IMR-90 (cell line): ENCODE results near the gene PIGU. TPM values are rescaled to one million over a fixed set of nuclear protein-coding genes. Genes with fewer than 3 reads are reported as not detected.
A peak's percentile ranks its signal among the peaks of the same experiment; 100 is the strongest.

Source experiments
- ATAC-seq: fragments of 200-7000 bp; cut with Tn5 transposase; 2 replicates; pipeline ENCODE4 v1.9.1; 2020; ENCODE audit warnings: low read depth, mild to moderate bottlenecking, moderate library complexity
- BruUV-seq: library from RNA; stranded (reverse); fragments of 400-500 nt; replicated peaks from 2 replicates; lab custom pipeline; 2021; lab: Mats Ljungman, UMichigan
- CTCF ChIA-PET: fragments of 300-600 bp; formaldehyde crosslinking; extraction: SDS; loops from one replicate; lab custom pipeline; 2021; ENCODE audit warnings: antibody characterized with exemption; lab: Yijun Ruan, JAX
- POLR2A ChIA-PET: fragments of 300-600 bp; sonication (Branson Sonifier 250); formaldehyde crosslinking; loops from one replicate; lab custom pipeline; 2022; ENCODE audit warnings: antibody characterized with exemption; ENCODE audit not compliant: unreplicated experiment; lab: Charles Lee
- DNase-seq: peaks from one replicate; pipeline ENCODE4 v3.0.0; 2013
- H2AFZ ChIP-seq: replicated peaks from 2 replicates; pipeline ENCODE3; 2013; ENCODE audit warnings: low read length, mild to moderate bottlenecking; ENCODE audit not compliant: poor library complexity
- H2AK5ac ChIP-seq: 2 replicates; pipeline ENCODE4 v1.6.1; 2013; ENCODE audit warnings: low read depth, low read length, inconsistent platforms
- H2AK9ac ChIP-seq: replicated peaks from 2 replicates; pipeline ENCODE3; 2013; ENCODE audit warnings: mild to moderate bottlenecking, low read depth, low read length, moderate library complexity; ENCODE audit not compliant: poor library complexity
- H2BK120ac ChIP-seq: 2 replicates; pipeline ENCODE4 v1.6.1; 2013; ENCODE audit warnings: low read depth, low read length, inconsistent platforms
- H2BK15ac ChIP-seq: 3 replicates; pipeline ENCODE4 v1.6.1; 2013; ENCODE audit warnings: low read depth, low read length, inconsistent platforms
- H2BK20ac ChIP-seq: 2 replicates; pipeline ENCODE4 v1.6.1; 2013; ENCODE audit warnings: low read depth, mild to moderate bottlenecking, inconsistent platforms, low read length, moderate library complexity
- H2BK5ac ChIP-seq: 2 replicates; pipeline ENCODE4 v1.6.1; 2013; ENCODE audit warnings: mild to moderate bottlenecking, low read depth, low read length, inconsistent platforms; ENCODE audit not compliant: poor library complexity, severe bottlenecking
- H3K14ac ChIP-seq: replicated peaks from 2 replicates; pipeline ENCODE4 v1.6.1; 2013; ENCODE audit warnings: low read depth, low read length, inconsistent platforms
- H3K18ac ChIP-seq: 2 replicates; pipeline ENCODE4 v1.6.1; 2013; ENCODE audit warnings: low read depth, low read length, control low read depth
- H3K23ac ChIP-seq: 2 replicates; pipeline ENCODE4 v1.6.1; 2013; ENCODE audit warnings: low read depth, low read length, inconsistent platforms
- H3K27ac ChIP-seq: 2 replicates; pipeline ENCODE4 v1.5.1; 2013; ENCODE audit warnings: mild to moderate bottlenecking, control low read depth, low read length; ENCODE audit not compliant: insufficient read depth
- H3K27me3 ChIP-seq: 2 replicates; pipeline ENCODE4 v1.6.1; 2013; ENCODE audit warnings: low read length; ENCODE audit not compliant: control insufficient read depth, insufficient read depth
- H3K36me3 ChIP-seq: 2 replicates; pipeline ENCODE4 v1.6.1; 2013; ENCODE audit warnings: low read length, mixed read lengths; ENCODE audit not compliant: control insufficient read depth, insufficient read depth
- H3K4ac ChIP-seq: 2 replicates; pipeline ENCODE4 v1.6.1; 2013; ENCODE audit warnings: low read depth, low read length, inconsistent platforms
- H3K4me1 ChIP-seq: 2 replicates; pipeline ENCODE4 v1.6.1; 2013; ENCODE audit warnings: low read length, mixed read lengths; ENCODE audit not compliant: control insufficient read depth, insufficient read depth
- H3K4me2 ChIP-seq: 2 replicates; pipeline ENCODE4 v1.6.1; 2013; ENCODE audit warnings: low read depth, mild to moderate bottlenecking, control low read depth, low read length, moderate library complexity
- H3K4me3 ChIP-seq: 2 replicates; pipeline ENCODE4 v1.5.1; 2013; ENCODE audit warnings: low read depth, mild to moderate bottlenecking, control low read depth, low read length, moderate library complexity; ENCODE audit not compliant: insufficient read depth
- H3K56ac ChIP-seq: 2 replicates; pipeline ENCODE4 v1.6.1; 2013; ENCODE audit warnings: low read length, inconsistent platforms; ENCODE audit not compliant: insufficient read depth; ENCODE audit errors: extremely low read depth
- H3K79me1 ChIP-seq, 2 experiments: 2 replicates each; pipeline ENCODE4 v1.6.1; 2013; ENCODE audit warnings: low read length in 2 of 2, inconsistent platforms in 1 of 2, low read depth in 1 of 2
- H3K9ac ChIP-seq: 2 replicates; pipeline ENCODE4 v1.6.1; 2013; ENCODE audit warnings: low read depth, low read length, control low read depth
- H3K9me1 ChIP-seq: 2 replicates; pipeline ENCODE4 v1.6.1; 2013; ENCODE audit warnings: low read length, inconsistent platforms; ENCODE audit not compliant: insufficient read depth
- H3K9me3 ChIP-seq: 2 replicates; pipeline ENCODE4 v1.6.1; 2013; ENCODE audit warnings: low read length; ENCODE audit not compliant: control insufficient read depth, insufficient read depth
- H4K20me1 ChIP-seq: 2 replicates; pipeline ENCODE4 v1.6.1; 2013; ENCODE audit warnings: low read length, inconsistent platforms; ENCODE audit not compliant: insufficient read depth
- H4K5ac ChIP-seq: 2 replicates; pipeline ENCODE4 v1.6.1; 2013; ENCODE audit warnings: mild to moderate bottlenecking, low read depth, low read length, control low read depth
- H4K8ac ChIP-seq, 2 experiments: 2 replicates each; pipeline ENCODE4 v1.6.1; 2013; ENCODE audit warnings: low read depth in 2 of 2, low read length in 2 of 2, control low read depth in 1 of 2, inconsistent platforms in 1 of 2
- H4K91ac ChIP-seq: 2 replicates; pipeline ENCODE4 v1.6.1; 2013; ENCODE audit warnings: low read depth, low read length, inconsistent platforms; ENCODE audit not compliant: insufficient read depth
- BHLHE40 ChIP-seq: fragments of 150-350 bp; IDR thresholded peaks from 2 replicates; pipeline ENCODE4 v1.6.1; 2016; ENCODE audit warnings: mild to moderate bottlenecking, low read depth, low read length
- CEBPB ChIP-seq: IDR thresholded peaks from 2 replicates; pipeline ENCODE4 v1.6.1; 2012; ENCODE audit warnings: low read depth, low read length, improper control_type of control experiment
- CHD1 ChIP-seq: IDR thresholded peaks from 2 replicates; pipeline ENCODE4 v1.6.1; 2012; ENCODE audit warnings: low read depth, low read length, improper control_type of control experiment
- CTCF ChIP-seq: conservative IDR thresholded peaks from 2 replicates; pipeline ENCODE4 v1.5.1; 2012; ENCODE audit warnings: mild to moderate bottlenecking, low read depth, low read length, improper control_type of control experiment
- ELK1 ChIP-seq: fragments of 150-350 bp; IDR thresholded peaks from 2 replicates; pipeline ENCODE4 v1.6.1; 2016; ENCODE audit warnings: low read depth, mild to moderate bottlenecking, low read length, moderate library complexity, borderline replicate concordance
- FOS ChIP-seq: fragments of 150-350 bp; IDR thresholded peaks from 2 replicates; pipeline ENCODE4 v1.6.1; 2016; ENCODE audit warnings: low read depth, low read length
- MAFK ChIP-seq: IDR thresholded peaks from 2 replicates; pipeline ENCODE4 v1.6.1; 2012; ENCODE audit warnings: low read depth, low read length, improper control_type of control experiment
- MAZ ChIP-seq: IDR thresholded peaks from 2 replicates; pipeline ENCODE4 v1.6.1; 2012; ENCODE audit warnings: low read depth, mild to moderate bottlenecking, low read length, improper control_type of control experiment, moderate library complexity, borderline replicate concordance
- MXI1 ChIP-seq: IDR thresholded peaks from 2 replicates; pipeline ENCODE4 v1.6.1; 2012; ENCODE audit warnings: low read depth, mild to moderate bottlenecking, low read length, moderate library complexity, borderline replicate concordance
- NFE2L2 ChIP-seq: fragments of 150-350 bp; IDR thresholded peaks from 2 replicates; pipeline ENCODE4 v1.6.1; 2016; ENCODE audit warnings: low read depth, mild to moderate bottlenecking, low read length
- POLR2A ChIP-seq: IDR thresholded peaks from 2 replicates; pipeline ENCODE4 v1.6.1; 2012; ENCODE audit warnings: mild to moderate bottlenecking, low read depth, low read length
- RAD21 ChIP-seq: IDR thresholded peaks from 2 replicates; pipeline ENCODE4 v1.6.1; 2012; ENCODE audit warnings: low read length, improper control_type of control experiment
- RCOR1 ChIP-seq: IDR thresholded peaks from 2 replicates; pipeline ENCODE4 v1.6.1; 2012; ENCODE audit warnings: mild to moderate bottlenecking, low read length, improper control_type of control experiment; ENCODE audit not compliant: insufficient replicate concordance
- RFX5 ChIP-seq: IDR thresholded peaks from 2 replicates; pipeline ENCODE4 v1.8.0; 2012; ENCODE audit warnings: low read depth, mild to moderate bottlenecking, low read length, moderate library complexity
- SMC3 ChIP-seq: fragments of 150-350 bp; IDR thresholded peaks from 2 replicates; pipeline ENCODE4 v1.6.1; 2016; ENCODE audit warnings: low read depth, mild to moderate bottlenecking, antibody characterized with exemption, low read length, moderate library complexity
- USF2 ChIP-seq: fragments of 150-350 bp; IDR thresholded peaks from 2 replicates; pipeline ENCODE4 v1.6.1; 2017; ENCODE audit warnings: mild to moderate bottlenecking, antibody characterized with exemption, low read length, low read depth
- WGBS, 2 experiments: methylation state at CpG; one replicate each; pipeline versions ENCODE4 v1.1.5 to v1.1.7; 2013; ENCODE audit warnings: missing lambda C conversion rate in 2 of 2; ENCODE audit not compliant: insufficient read length in 1 of 2; ENCODE audit errors: extremely low coverage in 2 of 2; 5-methylcytosine and 5-hydroxymethylcytosine counted together
- dilution Hi-C: fragments of 300-500 bp; cut with HindIII; formaldehyde crosslinking; loops from one replicate; pipeline ENCODE4 v1.14.3; 2018; ENCODE audit warnings: low sequenced_read_pairs; ENCODE audit not compliant: unreplicated experiment
- in situ Hi-C: fragments of 300-500 bp; cut with MboI; formaldehyde crosslinking; loops from 3 replicates; pipeline ENCODE4 v1.14.3; 2019; ENCODE audit warnings: low sequenced_read_pairs, inconsistent platforms, mixed read lengths
- intact Hi-C: fragments of 100-400 bp; cut with micrococcal nuclease; formaldehyde crosslinking; loops from 2 replicates; pipeline ENCODE4 v1.10.0; 2022
- polyA plus RNA-seq, 3 experiments: library from polyadenylated mRNA; depleted of rRNA; stranded (reverse); fragments of >200 nt; gene quantifications; 2 replicates each; pipeline ENCODE4 v1.2.3, GENCODE V29; 2012; ENCODE audit warnings: low replicate concordance in 1 of 3
- total RNA-seq: library from RNA; depleted of rRNA; stranded (reverse); fragments of >200 nt; gene quantifications from 2 replicates; pipeline ENCODE4 v1.2.3, GENCODE V29; 2012

PIGU gene
- total and polyA plus RNA-seq, 2 of the 4 experiments (the other 2 are of a cell fraction), result 11.1 to 31.1 TPM

- peaks cover 42% of the 10 kb centered on the region for H3K4me1 ChIP-seq
- H3K4me2 ChIP-seq, result no peak overlapping the region
- H3K56ac ChIP-seq, result no peak overlapping the region; the same call in 1 of the 2 replicates
- dilution Hi-C loops (no loop called here), in situ Hi-C loops (no loop called here), intact Hi-C loops (no loop called here)
- POLR2A ChIA-PET, result no interaction called here
- H3K4ac ChIP-seq, result peak overlapping the region; percentile 47
- H4K91ac ChIP-seq, result peak overlapping the region; percentile 67
- peak overlapping the region; percentile 11; the same call in 1 of the 2 replicates for H3K14ac ChIP-seq
- TF ChIP-seq POLR2A (no peak), RAD21 (no peak), NFE2L2 (no peak), MAZ (no peak), CHD1 (no peak), CTCF (no peak), USF2 (no peak), MXI1 (no peak), RCOR1 (no peak), ELK1 (no peak), CEBPB (no peak), MAFK (no peak), RFX5 (no peak), BHLHE40 (no peak), FOS (no peak), SMC3 (no peak)
- H3K9me1 ChIP-seq, result peaks cover 52% of the 10 kb centered on the region
- H3K18ac ChIP-seq, result peak overlapping the region; percentile 48
- H2AK5ac ChIP-seq, result peak overlapping the region; percentile 93
- peaks cover 43 to 79% of the 10 kb centered on the region in 2 experiments for H3K79me1 ChIP-seq
- H2BK20ac ChIP-seq, result peak overlapping the region; percentile 41
- peak overlapping the region; percentile 35; the same call in 1 of the 2 replicates for H4K5ac ChIP-seq
- DNase-seq (no peak), ATAC-seq (no peak)
- peak overlapping the region; percentile 55; the same call in 2 of the 3 replicates for H2BK15ac ChIP-seq
- H4K8ac ChIP-seq, result peak overlapping the region; percentile 23 to 35
- H4K20me1 ChIP-seq, result peaks cover 30% of the 10 kb centered on the region
- peak overlapping the region; percentile 92 for H2BK5ac ChIP-seq
- H3K4me3 ChIP-seq, result no peak overlapping the region
- no peaks in the 10 kb centered on the region for H3K27me3 ChIP-seq
- H3K36me3 ChIP-seq, result peaks cover 27% of the 10 kb centered on the region
- no peak overlapping the region for H3K9ac ChIP-seq
- peak overlapping the region; percentile 43; the same call in 1 of the 2 replicates for H3K23ac ChIP-seq
- no peak overlapping the region for H2AK9ac ChIP-seq
- 96% methylated on average over 3 of the region's 11 CpGs; no CpG with 5 or more reads in 1 of the 2 experiments for WGBS, 2 experiments
- H2BK120ac ChIP-seq, result peak overlapping the region; percentile 95
- CTCF ChIA-PET, result interaction anchor here (2.9 kb wide), 1 partner anchor 212 kb away, joined by 15 read pairs; no protein-coding TSS in a partner anchor
- peak overlapping the region; percentile 86; the same call in 1 of the 2 replicates for H3K27ac ChIP-seq
- H3K9me3 ChIP-seq, result no peaks in the 10 kb centered on the region
- no peak overlapping the region for H2AFZ ChIP-seq
- BruUV-seq, result no TSS peak
Measured at GRCh38 chr20:34524426-34524825, 152.5 kb downstream of the PIGU start.
